Sigmoid colon (tissue), 7 donors: ENCODE results near the gene RBM26. TPM values are rescaled to one million over a fixed set of nuclear protein-coding genes. Genes with fewer than 3 reads are reported as not detected.

ENCODE experiments used
- DNase-seq: peaks from one replicate; pipeline ENCODE4 v3.0.0-alpha.2; 2019
- H3K27ac ChIP-seq, 4 donors: fragments of 200-600 bp; sonication (generic); one replicate each; pipeline ENCODE4 v1.5.1; 2016 to 2019; ENCODE audit warnings: mild to moderate bottlenecking in 1 of 4
- H3K27me3 ChIP-seq, 3 donors: fragments of 200-600 bp; sonication (generic); one replicate each; pipeline ENCODE4 v1.5.1; 2019; ENCODE audit warnings: mild to moderate bottlenecking in 1 of 3
- H3K36me3 ChIP-seq, 4 donors: fragments of 200-600 bp; sonication (generic); one replicate each; pipeline ENCODE4 v1.5.1; 2016 to 2019
- H3K4me1 ChIP-seq, 4 donors: fragments of 200-600 bp; sonication (generic); one replicate each; pipeline ENCODE4 v1.5.1; 2017 to 2019
- H3K4me3 ChIP-seq, 4 donors: fragments of 200-600 bp; sonication (generic); one replicate each; pipeline ENCODE4 v1.5.1; 2017 to 2019; ENCODE audit warnings: mild to moderate bottlenecking in 2 of 4, moderate library complexity in 1 of 4
- H3K9me3 ChIP-seq, 4 donors: fragments of 200-600 bp in 3 of 4; sonication (generic) in 3 of 4; one replicate each; pipeline versions ENCODE4 v1.5.1 to v1.6.1; 2013 to 2019
- EP300 ChIP-seq, 4 donors: sonication (generic); formaldehyde crosslinking; IDR thresholded peaks; one replicate each; pipeline ENCODE4 v1.6.1; 2017; ENCODE audit warnings: antibody characterized with exemption in 4 of 4
- POLR2A ChIP-seq, 2 donors: fragments of 450-650 bp; IDR thresholded peaks; one replicate each; pipeline ENCODE4 v1.6.1; 2016; ENCODE audit warnings: antibody characterized with exemption in 2 of 2, mild to moderate bottlenecking in 2 of 2, moderate library complexity in 2 of 2
- POLR2AphosphoS5 ChIP-seq, 4 donors: sonication (generic); formaldehyde crosslinking; IDR thresholded peaks; one replicate each; pipeline ENCODE4 v1.6.1; 2017; ENCODE audit warnings: antibody characterized with exemption in 4 of 4
- WGBS, 2 donors: extraction: QIAGEN DNeasy Blood & Tissue Kit; methylation state at CpG; one replicate each; pipeline ENCODE4 v1.1.7; 2013; 5-methylcytosine and 5-hydroxymethylcytosine counted together
- intact Hi-C: fragments of 100-400 bp; cut with DNase I; formaldehyde crosslinking; loops from one replicate; pipeline ENCODE4 v1.15.1; 2023
- polyA plus RNA-seq, 3 donors: library from polyadenylated mRNA; stranded (reverse); fragments of 200-250 nt; gene quantifications; one replicate each; pipeline ENCODE4 v1.2.3, GENCODE V29; 2013
- total RNA-seq, 4 donors: library from RNA; depleted of rRNA; stranded (reverse); fragments of >200 nt; gene quantifications; one replicate each; pipeline ENCODE4 v1.1.0, GENCODE V29; 2016
- TF ChIP-seq, protein P1 (sequence below), 4 experiments: fragments of 450-650 bp in 3 of 4; fragments of 200-600 bp in 1 of 4; IDR thresholded peaks; one replicate each; pipeline ENCODE4 v1.5.1; 2016 to 2019; ENCODE audit warnings: antibody characterized with exemption in 4 of 4, mild to moderate bottlenecking in 3 of 4, moderate library complexity in 2 of 4
- donor health status: healthy with polysubstance abuse.
- donor health status: Bipolar disorder and iron deficiency.
- donor health status: healthy.

The RBM26 gene
- total and polyA plus RNA-seq, 7 donors, result 4.8 to 47.4 (median 29.6) TPM

- 80 to 92% methylated on average over 4 of the region's 4 CpGs for WGBS, 2 donors
- H3K4me3 ChIP-seq, result no peak overlapping the region
- H3K27ac ChIP-seq, result no peak overlapping the region
- DNase-seq, result no peak
- no peak for TF ChIP-seq POLR2A (IDR thresholded peaks at IDR 0.05)
- TF ChIP-seq POLR2AphosphoS5 (IDR thresholded peaks at IDR 0.05), result no peak
- TF ChIP-seq, protein P1, sequence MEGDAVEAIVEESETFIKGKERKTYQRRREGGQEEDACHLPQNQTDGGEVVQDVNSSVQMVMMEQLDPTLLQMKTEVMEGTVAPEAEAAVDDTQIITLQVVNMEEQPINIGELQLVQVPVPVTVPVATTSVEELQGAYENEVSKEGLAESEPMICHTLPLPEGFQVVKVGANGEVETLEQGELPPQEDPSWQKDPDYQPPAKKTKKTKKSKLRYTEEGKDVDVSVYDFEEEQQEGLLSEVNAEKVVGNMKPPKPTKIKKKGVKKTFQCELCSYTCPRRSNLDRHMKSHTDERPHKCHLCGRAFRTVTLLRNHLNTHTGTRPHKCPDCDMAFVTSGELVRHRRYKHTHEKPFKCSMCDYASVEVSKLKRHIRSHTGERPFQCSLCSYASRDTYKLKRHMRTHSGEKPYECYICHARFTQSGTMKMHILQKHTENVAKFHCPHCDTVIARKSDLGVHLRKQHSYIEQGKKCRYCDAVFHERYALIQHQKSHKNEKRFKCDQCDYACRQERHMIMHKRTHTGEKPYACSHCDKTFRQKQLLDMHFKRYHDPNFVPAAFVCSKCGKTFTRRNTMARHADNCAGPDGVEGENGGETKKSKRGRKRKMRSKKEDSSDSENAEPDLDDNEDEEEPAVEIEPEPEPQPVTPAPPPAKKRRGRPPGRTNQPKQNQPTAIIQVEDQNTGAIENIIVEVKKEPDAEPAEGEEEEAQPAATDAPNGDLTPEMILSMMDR (IDR thresholded peaks at IDR 0.05), result no peak
- TF ChIP-seq EP300 (IDR thresholded peaks at IDR 0.05), result no peak
- intact Hi-C loops, result no loop called here
- no peaks in the 10 kb centered on the region for H3K9me3 ChIP-seq
- H3K4me1 ChIP-seq, result peaks cover 0 to 6% (median 0%) of the 10 kb centered on the region in 4 donors
- H3K36me3 ChIP-seq, result peaks cover 0 to 56% (median 0%) of the 10 kb centered on the region in 4 donors
- no peaks in the 10 kb centered on the region for H3K27me3 ChIP-seq
Observed at GRCh38 chr13:79318664-79319063, 87.4 kb downstream of the RBM26 start.

- Histone ChIP-seq H3K36me3 (peaks cover 0 to 51% (median 0%) of the 10 kb centered on the region in 4 donors), H3K4me1 (peaks cover 0 to 6% (median 0%) of the 10 kb centered on the region in 4 donors), H3K4me3 (no peak overlapping the region), H3K27me3 (no peaks in the 10 kb centered on the region), H3K27ac (no peak overlapping the region), H3K9me3 (no peaks in the 10 kb centered on the region)
- DNase-seq, result no peak
- TF ChIP-seq, protein P1 (IDR thresholded peaks at IDR 0.05), result no peak
- TF ChIP-seq POLR2A (IDR thresholded peaks at IDR 0.05) (no peak), EP300 (IDR thresholded peaks at IDR 0.05) (no peak), POLR2AphosphoS5 (IDR thresholded peaks at IDR 0.05) (no peak)
- WGBS, 2 donors, result 95 to 97% methylated on average over 2 of the region's 2 CpGs
- intact Hi-C loops, result no loop called here
Observed at GRCh38 chr13:79317856-79318255, 88.2 kb downstream of the RBM26 start.

DNA sequence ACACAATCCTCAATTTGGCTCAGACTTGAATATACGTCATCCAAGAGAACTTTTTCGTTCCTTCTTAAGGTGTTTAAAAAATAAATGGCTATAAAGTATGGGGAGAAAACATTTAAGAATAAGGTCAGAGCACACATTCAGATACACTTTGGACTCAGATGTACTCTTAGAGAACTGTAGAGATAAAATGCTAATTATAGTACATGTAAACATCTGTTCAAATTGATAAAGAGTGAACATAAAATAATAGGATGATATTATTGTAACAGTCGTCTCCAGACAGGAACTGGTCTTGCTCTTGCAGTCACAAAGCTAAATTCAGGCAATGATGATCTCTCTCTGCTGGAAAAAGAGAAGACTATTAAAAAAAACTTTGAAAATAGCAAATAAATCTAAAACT is 91.4 kb downstream of the RBM26 start:
- peaks cover 0 to 6% (median 0%) of the 10 kb centered on the region in 4 donors for H3K4me1 ChIP-seq
- H3K4me3 ChIP-seq, result no peak overlapping the region
- no peak overlapping the region for H3K27ac ChIP-seq
- intact Hi-C loops, result no loop called here
- 61 to 72% methylated on average over 3 of the region's 3 CpGs for WGBS, 2 donors
- peaks cover 0 to 22% (median 0%) of the 10 kb centered on the region in 4 donors for H3K36me3 ChIP-seq
- TF ChIP-seq, protein P1 (IDR thresholded peaks at IDR 0.05), result no peak
- TF ChIP-seq POLR2AphosphoS5 (IDR thresholded peaks at IDR 0.05) (no peak), POLR2A (IDR thresholded peaks at IDR 0.05) (no peak)
- no peaks in the 10 kb centered on the region for H3K9me3 ChIP-seq
- no peak for DNase-seq
- no peaks in the 10 kb centered on the region for H3K27me3 ChIP-seq

DNA sequence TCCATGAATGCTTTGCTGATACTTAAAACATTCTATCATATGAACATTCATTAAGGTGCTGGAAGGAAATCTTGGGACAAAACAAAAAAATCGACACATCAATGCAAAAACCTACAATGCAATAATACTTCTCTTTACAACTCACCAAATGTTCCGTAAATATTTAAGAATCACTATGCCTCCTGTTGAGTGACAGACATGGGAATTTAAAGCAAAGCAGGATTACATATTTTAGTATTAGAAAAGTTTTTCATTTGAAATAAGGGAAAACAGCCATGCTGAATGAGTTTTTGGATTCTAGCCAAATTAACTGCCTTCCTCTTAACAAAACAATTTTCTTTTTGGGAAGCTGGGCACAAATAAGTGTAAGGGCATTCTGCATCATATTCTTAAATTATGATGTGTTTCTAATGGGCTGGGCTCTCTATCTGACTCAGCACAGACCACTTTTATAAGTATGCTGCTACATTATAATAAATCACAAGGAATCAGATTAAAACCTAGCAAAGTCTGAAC is 93.7 kb downstream of the RBM26 start:
- H3K4me1 ChIP-seq, result peaks cover 0 to 15% (median 8%) of the 10 kb centered on the region in 4 donors
- H3K27me3 ChIP-seq, result no peaks in the 10 kb centered on the region
- intact Hi-C loops, result no loop called here
- no peak overlapping the region for H3K27ac ChIP-seq
- DNase-seq, result no peak
- no peak overlapping the region for H3K4me3 ChIP-seq
- 48 to 65% methylated on average over 2 of the region's 2 CpGs for whole genome bisulfite sequencing, 2 donors
- H3K9me3 ChIP-seq, result no peaks in the 10 kb centered on the region
- no peaks in the 10 kb centered on the region for H3K36me3 ChIP-seq
- TF ChIP-seq, protein P1 (IDR thresholded peaks at IDR 0.05), result no peak
- TF ChIP-seq POLR2A (IDR thresholded peaks at IDR 0.05) (no peak), EP300 (IDR thresholded peaks at IDR 0.05) (no peak), POLR2AphosphoS5 (IDR thresholded peaks at IDR 0.05) (no peak)

DNA sequence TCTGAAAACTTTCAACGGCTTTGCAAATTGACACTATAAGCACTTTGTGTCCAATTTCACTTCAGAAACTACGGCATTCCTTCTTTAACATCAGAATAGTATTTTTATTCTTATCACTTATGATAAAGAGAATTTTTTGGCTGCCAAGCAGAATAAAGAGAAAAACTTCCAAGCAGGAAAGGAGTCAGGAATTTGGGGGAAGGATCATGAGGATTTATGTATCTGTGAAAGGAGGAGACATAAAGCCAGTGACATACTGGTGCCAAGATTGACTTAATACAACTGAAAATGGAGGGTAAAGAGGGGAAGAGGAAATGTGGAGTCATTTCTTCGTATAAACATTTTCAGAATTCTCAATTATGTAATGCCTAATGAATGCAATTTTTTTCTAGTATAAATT is 94.7 kb downstream of the RBM26 start:
- Histone ChIP-seq H3K36me3 (no peaks in the 10 kb centered on the region), H3K9me3 (no peaks in the 10 kb centered on the region), H3K27ac (no peak overlapping the region), H3K4me1 (peaks cover 0 to 17% (median 10%) of the 10 kb centered on the region in 4 donors), H3K4me3 (no peak overlapping the region), H3K27me3 (no peaks in the 10 kb centered on the region)
- DNase-seq, result no peak
- intact Hi-C loops, result no loop called here
- TF ChIP-seq EP300 (IDR thresholded peaks at IDR 0.05) (no peak), POLR2A (IDR thresholded peaks at IDR 0.05) (no peak), POLR2AphosphoS5 (IDR thresholded peaks at IDR 0.05) (no peak)
- TF ChIP-seq, protein P1 (IDR thresholded peaks at IDR 0.05), result no peak
- WGBS, 2 donors, result 74 to 80% methylated on average over 3 of the region's 3 CpGs
